Liver (tissue), 3 donors: Measurements from ENCODE around the gene ENOX1.

Source experiments
- CTCF ChIP-seq: fragments of 150-350 bp; IDR thresholded peaks from 2 replicates; pipeline ENCODE4 v1.5.1; 2017; ENCODE audit warnings: improper control_type of control experiment, low read depth, low read length; ENCODE audit not compliant: missing input control
- EGR1 ChIP-seq, 2 donors: IDR thresholded peaks; 2 replicates each; pipeline ENCODE4 v1.6.1; 2016 to 2018; ENCODE audit warnings: antibody characterized with exemption in 2 of 2, low read depth in 2 of 2
- GABPA ChIP-seq, 2 donors: IDR thresholded peaks in 1 of 2; conservative IDR thresholded peaks in 1 of 2; 2 replicates each; pipeline ENCODE4 v1.6.1; 2016; ENCODE audit warnings: antibody characterized with exemption in 2 of 2, mild to moderate bottlenecking in 1 of 2, moderate library complexity in 1 of 2
- JUND ChIP-seq, 2 donors: IDR thresholded peaks; 2 replicates each; pipeline ENCODE4 v1.6.1; 2016; ENCODE audit warnings: antibody characterized with exemption in 2 of 2
- NR2F2 ChIP-seq: IDR thresholded peaks from 2 replicates; pipeline ENCODE4 v1.6.1; 2016; ENCODE audit warnings: antibody characterized with exemption
- RAD21 ChIP-seq, 2 donors: IDR thresholded peaks; 2 replicates each; pipeline ENCODE4 v1.6.1; 2016; ENCODE audit warnings: antibody characterized with exemption in 2 of 2, mild to moderate bottlenecking in 2 of 2
- REST ChIP-seq: IDR thresholded peaks from 2 replicates; pipeline ENCODE4 v1.6.1; 2016; ENCODE audit warnings: antibody characterized with exemption, mild to moderate bottlenecking
- SP1 ChIP-seq: IDR thresholded peaks from 2 replicates; pipeline ENCODE4 v1.6.1; 2018; ENCODE audit warnings: antibody characterized with exemption, mild to moderate bottlenecking
- TAF1 ChIP-seq: conservative IDR thresholded peaks from 2 replicates; pipeline ENCODE4 v1.6.1; 2016; ENCODE audit warnings: antibody characterized with exemption, mild to moderate bottlenecking
- ZBTB33 ChIP-seq: IDR thresholded peaks from 2 replicates; pipeline ENCODE4 v1.6.1; 2016; ENCODE audit warnings: antibody characterized with exemption
- donor health status: healthy.
- donor health status: healthy.

- TF ChIP-seq NR2F2 (no peak), EGR1 (IDR thresholded peaks at IDR 0.05; ENCODE audit: low read depth in 2 of 2) (no peak), GABPA (IDR thresholded peaks at IDR 0.05 in 1 of 2, conservative IDR thresholded peaks at IDR 0.05 in 1 of 2) (no peak), ZBTB33 (no peak), CTCF (no peak), SP1 (no peak), REST (no peak), JUND (IDR thresholded peaks at IDR 0.05) (no peak), RAD21 (IDR thresholded peaks at IDR 0.05) (no peak), TAF1 (no peak)
These were observed 397.2 kb downstream of the ENOX1 start for GRCh38 chr13:43389573-43389972.
